GM23338 (cell line): ENCODE measurements around the gene ARL4D. TPM values are rescaled to one million over a fixed set of nuclear protein-coding genes. Genes with fewer than 3 reads are reported as not detected.

Source experiments
- ATAC-seq: fragments of 200-7000 bp; cut with Tn5 transposase; 3 replicates; pipeline ENCODE4 v1.9.1; 2020
- DNase-seq: peaks from one replicate; pipeline ENCODE4 v3.0.0-alpha.2; 2015; ENCODE audit warnings: low spot score
- H2AFZ ChIP-seq: fragments of 200-600 bp; sonication (generic); 2 replicates; pipeline ENCODE4 v1.8.0; 2016; ENCODE audit warnings: antibody characterized with exemption, mild to moderate bottlenecking, moderate library complexity
- H3F3A ChIP-seq: fragments of 200-600 bp; sonication (generic); replicated peaks from 2 replicates; pipeline ENCODE4 v1.8.0; 2017; ENCODE audit warnings: antibody characterized with exemption, mixed run types, low read depth
- H3K27ac ChIP-seq: fragments of 200-600 bp; sonication (generic); 2 replicates; pipeline ENCODE4 v1.6.1; 2016; ENCODE audit warnings: low read depth
- H3K27me3 ChIP-seq: fragments of 200-600 bp; sonication (generic); 2 replicates; pipeline ENCODE4 v1.8.0; 2016; ENCODE audit warnings: mild to moderate bottlenecking, mixed run types, moderate library complexity; ENCODE audit not compliant: insufficient read depth
- H3K36me3 ChIP-seq: fragments of 200-600 bp; sonication (generic); 2 replicates; pipeline ENCODE4 v1.8.0; 2016; ENCODE audit warnings: mild to moderate bottlenecking; ENCODE audit not compliant: insufficient read depth
- H3K4me1 ChIP-seq: fragments of 200-600 bp; sonication (generic); 2 replicates; pipeline ENCODE4 v1.8.0; 2016; ENCODE audit warnings: mild to moderate bottlenecking, moderate library complexity; ENCODE audit not compliant: insufficient read depth
- H3K4me2 ChIP-seq: fragments of 200-600 bp; sonication (generic); 2 replicates; pipeline ENCODE4 v1.7.1; 2017; ENCODE audit warnings: mixed run types
- H3K4me3 ChIP-seq: fragments of 200-600 bp; sonication (generic); 2 replicates; pipeline ENCODE4 v1.6.1; 2016; ENCODE audit warnings: mixed run types
- H3K79me2 ChIP-seq: fragments of 200-600 bp; sonication (generic); replicated peaks from 2 replicates; pipeline ENCODE4 v1.8.0; 2017; ENCODE audit warnings: mild to moderate bottlenecking; ENCODE audit not compliant: insufficient read depth
- H3K9me2 ChIP-seq: fragments of 200-600 bp; sonication (generic); 2 replicates; pipeline ENCODE4 v1.8.0; 2017; ENCODE audit not compliant: insufficient read depth
- H4K20me1 ChIP-seq: fragments of 200-600 bp; sonication (generic); replicated peaks from 2 replicates; pipeline ENCODE4 v1.8.0; 2017; ENCODE audit warnings: mild to moderate bottlenecking; ENCODE audit not compliant: insufficient read depth
- H3K27ac Mint-ChIP-seq: 2 replicates; pipeline ENCODE4 v1.8.0; 2020; ENCODE audit warnings: inconsistent platforms, mild to moderate bottlenecking, moderate library complexity, mixed read lengths
- H3K27me3 Mint-ChIP-seq: 3 replicates; pipeline ENCODE4 v1.8.0; 2022; ENCODE audit warnings: low read depth, mild to moderate bottlenecking, moderate library complexity, mixed read lengths, inconsistent platforms; ENCODE audit not compliant: insufficient read depth, poor library complexity
- H3K36me3 Mint-ChIP-seq: 3 replicates; pipeline ENCODE4 v1.8.0; 2021; ENCODE audit warnings: low read depth, mild to moderate bottlenecking, inconsistent platforms, moderate library complexity, mixed read lengths
- H3K4me1 Mint-ChIP-seq: 3 replicates; pipeline ENCODE4 v1.8.0; 2020; ENCODE audit warnings: mild to moderate bottlenecking, inconsistent platforms, mixed read lengths
- H3K4me3 Mint-ChIP-seq: 3 replicates; pipeline ENCODE4 v1.8.0; 2021; ENCODE audit warnings: moderate library complexity, mild to moderate bottlenecking, inconsistent platforms, mixed read lengths
- H3K9me3 Mint-ChIP-seq: 3 replicates; pipeline ENCODE4 v1.8.0; 2020; ENCODE audit warnings: moderate library complexity, mild to moderate bottlenecking, inconsistent platforms, mixed read lengths
- CREB1 ChIP-seq: fragments of 250-450 bp; sonication (Bioruptor Pico); IDR thresholded peaks from 2 replicates; pipeline ENCODE4 v1.5.0; 2020; ENCODE audit warnings: low read depth, mild to moderate bottlenecking, moderate library complexity
- EZH2 ChIP-seq: fragments of 200-600 bp; sonication (generic); IDR thresholded peaks from one replicate; pipeline ENCODE4 v1.8.0; 2017; ENCODE audit warnings: antibody characterized with exemption, mild to moderate bottlenecking, low read depth; ENCODE audit not compliant: unreplicated experiment
- EZH2phosphoT487 ChIP-seq: fragments of 200-600 bp; sonication (generic); IDR thresholded peaks from one replicate; pipeline ENCODE4 v1.8.1; 2018; ENCODE audit warnings: antibody characterized with exemption; ENCODE audit not compliant: unreplicated experiment
- JUNB ChIP-seq: IDR thresholded peaks from one replicate; pipeline ENCODE4 v1.6.1; 2016; ENCODE audit warnings: antibody characterized with exemption; ENCODE audit not compliant: unreplicated experiment
- NANOG ChIP-seq: IDR thresholded peaks from 2 replicates; pipeline ENCODE4 v1.6.1; 2016; ENCODE audit warnings: antibody characterized with exemption, borderline replicate concordance
- POLR2AphosphoS5 ChIP-seq: IDR thresholded peaks from 2 replicates; pipeline ENCODE4 v1.6.1; 2016; ENCODE audit warnings: antibody characterized with exemption, low read depth
- STAT1 ChIP-seq: IDR thresholded peaks from one replicate; pipeline ENCODE4 v1.6.1; 2016; ENCODE audit warnings: antibody characterized with exemption; ENCODE audit not compliant: unreplicated experiment
- ZNF114 ChIP-seq: fragments of 250-450 bp; sonication (Bioruptor Pico); IDR thresholded peaks from 2 replicates; pipeline ENCODE4 v1.5.0; 2020; ENCODE audit warnings: mild to moderate bottlenecking, moderate library complexity
- ZNF331 ChIP-seq: fragments of 250-450 bp; sonication (Bioruptor Pico); IDR thresholded peaks from 2 replicates; pipeline ENCODE4 v1.5.0; 2020; ENCODE audit warnings: low read depth, mild to moderate bottlenecking, moderate library complexity
- polyA plus RNA-seq: library from polyadenylated mRNA; unstranded; fragments of >200 nt; fragmentation: Nextera tagmentation; extraction: Ambion mirVana; gene quantifications from 2 replicates; pipeline ENCODE4 v1.2.1, GENCODE V29; 2016
- total RNA-seq: library from RNA; depleted of rRNA; stranded (reverse); fragments of >200 nt; shearing (Covaris generic); gene quantifications from 2 replicates; pipeline ENCODE4 v1.2.3, GENCODE V29; 2014
- TF ChIP-seq, protein P1 (sequence below): fragments of 250-450 bp; sonication (Bioruptor Pico); IDR thresholded peaks from 2 replicates; pipeline ENCODE4 v1.5.0; 2020; ENCODE audit warnings: mild to moderate bottlenecking, moderate library complexity
- TF ChIP-seq, protein P2 (sequence below): IDR thresholded peaks from 2 replicates; pipeline ENCODE4 v1.6.1; 2016; ENCODE audit warnings: antibody characterized with exemption
- TF ChIP-seq, protein P3 (sequence below): IDR thresholded peaks from one replicate; pipeline ENCODE4 v1.6.1; 2018; ENCODE audit warnings: antibody characterized with exemption; ENCODE audit not compliant: unreplicated experiment
- TF ChIP-seq, protein P4 (sequence below), 2 experiments: fragments of 200-600 bp in 1 of 2; sonication (generic) in 1 of 2; conservative IDR thresholded peaks; 2 replicates each; pipeline versions ENCODE4 v1.5.1 to v1.6.1; 2016 to 2017; ENCODE audit warnings: antibody characterized with exemption in 2 of 2, low read depth in 2 of 2, mild to moderate bottlenecking in 2 of 2, moderate library complexity in 1 of 2

ARL4D gene
- total and polyA plus RNA-seq, 2 experiments from 2014 or later: 8.7 to 9.5 TPM

DNA sequence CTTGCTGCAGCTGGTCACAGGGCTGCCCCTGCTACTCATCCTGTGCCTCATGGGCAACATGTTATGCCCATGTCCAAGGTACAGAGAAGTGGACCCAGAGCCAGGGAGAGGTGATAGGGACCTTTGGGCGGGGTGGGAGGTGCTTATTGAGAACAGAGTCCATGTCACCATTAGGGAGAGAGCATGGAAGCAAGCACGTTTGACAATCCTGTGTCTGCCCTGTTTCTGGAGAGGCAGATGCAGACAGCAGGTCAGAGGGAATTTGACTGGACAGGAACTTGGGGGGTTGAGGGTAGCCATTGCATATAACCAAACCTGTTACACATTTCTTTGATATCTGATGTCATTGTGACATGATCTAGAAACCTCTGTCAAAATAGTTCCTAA lies 14.3 kb upstream of the ARL4D start:
- TF ChIP-seq ZNF114 (CRISPR knock-in tag) (no peak), POLR2AphosphoS5 (no peak), STAT1 (no peak), EZH2phosphoT487 (no peak), NANOG (no peak), JUNB (no peak), ZNF331 (CRISPR knock-in tag) (no peak), CREB1 (no peak), EZH2 (no peak)
- TF ChIP-seq, protein P1, sequence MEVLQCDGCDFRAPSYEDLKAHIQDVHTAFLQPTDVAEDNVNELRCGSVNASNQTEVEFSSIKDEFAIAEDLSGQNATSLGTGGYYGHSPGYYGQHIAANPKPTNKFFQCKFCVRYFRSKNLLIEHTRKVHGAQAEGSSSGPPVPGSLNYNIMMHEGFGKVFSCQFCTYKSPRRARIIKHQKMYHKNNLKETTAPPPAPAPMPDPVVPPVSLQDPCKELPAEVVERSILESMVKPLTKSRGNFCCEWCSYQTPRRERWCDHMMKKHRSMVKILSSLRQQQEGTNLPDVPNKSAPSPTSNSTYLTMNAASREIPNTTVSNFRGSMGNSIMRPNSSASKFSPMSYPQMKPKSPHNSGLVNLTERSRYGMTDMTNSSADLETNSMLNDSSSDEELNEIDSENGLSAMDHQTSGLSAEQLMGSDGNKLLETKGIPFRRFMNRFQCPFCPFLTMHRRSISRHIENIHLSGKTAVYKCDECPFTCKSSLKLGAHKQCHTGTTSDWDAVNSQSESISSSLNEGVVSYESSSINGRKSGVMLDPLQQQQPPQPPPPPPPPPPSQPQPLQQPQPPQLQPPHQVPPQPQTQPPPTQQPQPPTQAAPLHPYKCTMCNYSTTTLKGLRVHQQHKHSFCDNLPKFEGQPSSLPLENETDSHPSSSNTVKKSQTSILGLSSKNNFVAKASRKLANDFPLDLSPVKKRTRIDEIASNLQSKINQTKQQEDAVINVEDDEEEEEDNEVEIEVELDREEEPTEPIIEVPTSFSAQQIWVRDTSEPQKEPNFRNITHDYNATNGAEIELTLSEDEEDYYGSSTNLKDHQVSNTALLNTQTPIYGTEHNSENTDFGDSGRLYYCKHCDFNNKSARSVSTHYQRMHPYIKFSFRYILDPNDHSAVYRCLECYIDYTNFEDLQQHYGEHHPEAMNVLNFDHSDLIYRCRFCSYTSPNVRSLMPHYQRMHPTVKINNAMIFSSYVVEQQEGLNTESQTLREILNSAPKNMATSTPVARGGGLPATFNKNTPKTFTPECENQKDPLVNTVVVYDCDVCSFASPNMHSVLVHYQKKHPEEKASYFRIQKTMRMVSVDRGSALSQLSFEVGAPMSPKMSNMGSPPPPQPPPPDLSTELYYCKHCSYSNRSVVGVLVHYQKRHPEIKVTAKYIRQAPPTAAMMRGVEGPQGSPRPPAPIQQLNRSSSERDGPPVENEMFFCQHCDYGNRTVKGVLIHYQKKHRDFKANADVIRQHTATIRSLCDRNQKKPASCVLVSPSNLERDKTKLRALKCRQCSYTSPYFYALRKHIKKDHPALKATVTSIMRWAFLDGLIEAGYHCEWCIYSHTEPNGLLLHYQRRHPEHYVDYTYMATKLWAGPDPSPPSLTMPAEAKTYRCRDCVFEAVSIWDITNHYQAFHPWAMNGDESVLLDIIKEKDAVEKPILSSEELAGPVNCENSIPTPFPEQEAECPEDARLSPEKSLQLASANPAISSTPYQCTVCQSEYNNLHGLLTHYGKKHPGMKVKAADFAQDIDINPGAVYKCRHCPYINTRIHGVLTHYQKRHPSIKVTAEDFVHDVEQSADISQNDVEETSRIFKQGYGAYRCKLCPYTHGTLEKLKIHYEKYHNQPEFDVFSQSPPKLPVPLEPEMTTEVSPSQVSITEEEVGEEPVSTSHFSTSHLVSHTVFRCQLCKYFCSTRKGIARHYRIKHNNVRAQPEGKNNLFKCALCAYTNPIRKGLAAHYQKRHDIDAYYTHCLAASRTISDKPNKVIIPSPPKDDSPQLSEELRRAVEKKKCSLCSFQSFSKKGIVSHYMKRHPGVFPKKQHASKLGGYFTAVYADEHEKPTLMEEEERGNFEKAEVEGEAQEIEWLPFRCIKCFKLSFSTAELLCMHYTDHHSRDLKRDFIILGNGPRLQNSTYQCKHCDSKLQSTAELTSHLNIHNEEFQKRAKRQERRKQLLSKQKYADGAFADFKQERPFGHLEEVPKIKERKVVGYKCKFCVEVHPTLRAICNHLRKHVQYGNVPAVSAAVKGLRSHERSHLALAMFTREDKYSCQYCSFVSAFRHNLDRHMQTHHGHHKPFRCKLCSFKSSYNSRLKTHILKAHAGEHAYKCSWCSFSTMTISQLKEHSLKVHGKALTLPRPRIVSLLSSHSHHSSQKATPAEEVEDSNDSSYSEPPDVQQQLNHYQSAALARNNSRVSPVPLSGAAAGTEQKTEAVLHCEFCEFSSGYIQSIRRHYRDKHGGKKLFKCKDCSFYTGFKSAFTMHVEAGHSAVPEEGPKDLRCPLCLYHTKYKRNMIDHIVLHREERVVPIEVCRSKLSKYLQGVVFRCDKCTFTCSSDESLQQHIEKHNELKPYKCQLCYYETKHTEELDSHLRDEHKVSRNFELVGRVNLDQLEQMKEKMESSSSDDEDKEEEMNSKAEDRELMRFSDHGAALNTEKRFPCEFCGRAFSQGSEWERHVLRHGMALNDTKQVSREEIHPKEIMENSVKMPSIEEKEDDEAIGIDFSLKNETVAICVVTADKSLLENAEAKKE (CRISPR knock-in tag): no peak
- TF ChIP-seq, protein P2, sequence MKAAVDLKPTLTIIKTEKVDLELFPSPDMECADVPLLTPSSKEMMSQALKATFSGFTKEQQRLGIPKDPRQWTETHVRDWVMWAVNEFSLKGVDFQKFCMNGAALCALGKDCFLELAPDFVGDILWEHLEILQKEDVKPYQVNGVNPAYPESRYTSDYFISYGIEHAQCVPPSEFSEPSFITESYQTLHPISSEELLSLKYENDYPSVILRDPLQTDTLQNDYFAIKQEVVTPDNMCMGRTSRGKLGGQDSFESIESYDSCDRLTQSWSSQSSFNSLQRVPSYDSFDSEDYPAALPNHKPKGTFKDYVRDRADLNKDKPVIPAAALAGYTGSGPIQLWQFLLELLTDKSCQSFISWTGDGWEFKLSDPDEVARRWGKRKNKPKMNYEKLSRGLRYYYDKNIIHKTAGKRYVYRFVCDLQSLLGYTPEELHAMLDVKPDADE: no peak
- TF ChIP-seq, protein P3, sequence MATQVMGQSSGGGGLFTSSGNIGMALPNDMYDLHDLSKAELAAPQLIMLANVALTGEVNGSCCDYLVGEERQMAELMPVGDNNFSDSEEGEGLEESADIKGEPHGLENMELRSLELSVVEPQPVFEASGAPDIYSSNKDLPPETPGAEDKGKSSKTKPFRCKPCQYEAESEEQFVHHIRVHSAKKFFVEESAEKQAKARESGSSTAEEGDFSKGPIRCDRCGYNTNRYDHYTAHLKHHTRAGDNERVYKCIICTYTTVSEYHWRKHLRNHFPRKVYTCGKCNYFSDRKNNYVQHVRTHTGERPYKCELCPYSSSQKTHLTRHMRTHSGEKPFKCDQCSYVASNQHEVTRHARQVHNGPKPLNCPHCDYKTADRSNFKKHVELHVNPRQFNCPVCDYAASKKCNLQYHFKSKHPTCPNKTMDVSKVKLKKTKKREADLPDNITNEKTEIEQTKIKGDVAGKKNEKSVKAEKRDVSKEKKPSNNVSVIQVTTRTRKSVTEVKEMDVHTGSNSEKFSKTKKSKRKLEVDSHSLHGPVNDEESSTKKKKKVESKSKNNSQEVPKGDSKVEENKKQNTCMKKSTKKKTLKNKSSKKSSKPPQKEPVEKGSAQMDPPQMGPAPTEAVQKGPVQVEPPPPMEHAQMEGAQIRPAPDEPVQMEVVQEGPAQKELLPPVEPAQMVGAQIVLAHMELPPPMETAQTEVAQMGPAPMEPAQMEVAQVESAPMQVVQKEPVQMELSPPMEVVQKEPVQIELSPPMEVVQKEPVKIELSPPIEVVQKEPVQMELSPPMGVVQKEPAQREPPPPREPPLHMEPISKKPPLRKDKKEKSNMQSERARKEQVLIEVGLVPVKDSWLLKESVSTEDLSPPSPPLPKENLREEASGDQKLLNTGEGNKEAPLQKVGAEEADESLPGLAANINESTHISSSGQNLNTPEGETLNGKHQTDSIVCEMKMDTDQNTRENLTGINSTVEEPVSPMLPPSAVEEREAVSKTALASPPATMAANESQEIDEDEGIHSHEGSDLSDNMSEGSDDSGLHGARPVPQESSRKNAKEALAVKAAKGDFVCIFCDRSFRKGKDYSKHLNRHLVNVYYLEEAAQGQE: no peak
- TF ChIP-seq, protein P4, sequence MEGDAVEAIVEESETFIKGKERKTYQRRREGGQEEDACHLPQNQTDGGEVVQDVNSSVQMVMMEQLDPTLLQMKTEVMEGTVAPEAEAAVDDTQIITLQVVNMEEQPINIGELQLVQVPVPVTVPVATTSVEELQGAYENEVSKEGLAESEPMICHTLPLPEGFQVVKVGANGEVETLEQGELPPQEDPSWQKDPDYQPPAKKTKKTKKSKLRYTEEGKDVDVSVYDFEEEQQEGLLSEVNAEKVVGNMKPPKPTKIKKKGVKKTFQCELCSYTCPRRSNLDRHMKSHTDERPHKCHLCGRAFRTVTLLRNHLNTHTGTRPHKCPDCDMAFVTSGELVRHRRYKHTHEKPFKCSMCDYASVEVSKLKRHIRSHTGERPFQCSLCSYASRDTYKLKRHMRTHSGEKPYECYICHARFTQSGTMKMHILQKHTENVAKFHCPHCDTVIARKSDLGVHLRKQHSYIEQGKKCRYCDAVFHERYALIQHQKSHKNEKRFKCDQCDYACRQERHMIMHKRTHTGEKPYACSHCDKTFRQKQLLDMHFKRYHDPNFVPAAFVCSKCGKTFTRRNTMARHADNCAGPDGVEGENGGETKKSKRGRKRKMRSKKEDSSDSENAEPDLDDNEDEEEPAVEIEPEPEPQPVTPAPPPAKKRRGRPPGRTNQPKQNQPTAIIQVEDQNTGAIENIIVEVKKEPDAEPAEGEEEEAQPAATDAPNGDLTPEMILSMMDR (conservative IDR thresholded peaks at IDR 0.05; ENCODE audit: low read depth in 2 of 2): no peak
- Mint-ChIP-seq H3K4me1 (peaks cover under 1% of the 10 kb centered on the region; the same call in 1 of the 3 replicates), H3K36me3 (peaks cover 14% of the 10 kb centered on the region; the same call in 2 of the 3 replicates), H3K27ac (no peak overlapping the region), H3K27me3 (peaks cover 14% of the 10 kb centered on the region), H3K9me3 (peaks cover 36% of the 10 kb centered on the region), H3K4me3 (no peak overlapping the region)
- H3K79me2 ChIP-seq: no peaks in the 10 kb centered on the region
- no peak overlapping the region for H3K27ac ChIP-seq
- H3K4me2 ChIP-seq: no peak overlapping the region
- DNase-seq: no peak
- no peaks in the 10 kb centered on the region for H3K9me2 ChIP-seq
- H3K36me3 ChIP-seq: no peaks in the 10 kb centered on the region; the same call in 1 of the 2 replicates
- H3K27me3 ChIP-seq: no peaks in the 10 kb centered on the region
- no peak overlapping the region for H2AFZ ChIP-seq
- peaks cover 3% of the 10 kb centered on the region; the same call in 1 of the 2 replicates for H3F3A ChIP-seq
- no peaks in the 10 kb centered on the region for H3K4me1 ChIP-seq
- H3K4me3 ChIP-seq: no peak overlapping the region
- H4K20me1 ChIP-seq: no peaks in the 10 kb centered on the region
- no peak for ATAC-seq
